Tibial artery (tissue), 4 donors: Measurements from ENCODE around the gene CHRNE.

ENCODE experiments used
- DNase-seq, 2 donors: peaks; one replicate each; pipeline ENCODE4 v3.0.0-alpha.2; 2019
- H3K27ac ChIP-seq, 2 donors: fragments of 200-600 bp; sonication (generic) in 1 of 2; 1 replicate in 1 of 2; 2 replicates in 1 of 2; pipeline ENCODE4 v1.5.1; 2018 to 2019; ENCODE audit warnings: mild to moderate bottlenecking in 1 of 2
- H3K27me3 ChIP-seq, 2 donors: fragments of 200-600 bp; sonication (generic) in 1 of 2; one replicate each; pipeline versions ENCODE4 v1.5.1 to v1.6.0; 2016 to 2019
- H3K36me3 ChIP-seq, 3 donors: fragments of 200-600 bp; sonication (generic) in 2 of 3; one replicate each; pipeline ENCODE4 v1.5.1; 2016 to 2019; ENCODE audit warnings: mild to moderate bottlenecking in 2 of 3
- H3K4me1 ChIP-seq, 4 donors: fragments of 200-600 bp; sonication (generic) in 2 of 4; 1 replicate in 3 of 4; 2 replicates in 1 of 4; pipeline ENCODE4 v1.5.1; 2016 to 2019
- H3K4me3 ChIP-seq, 2 donors: fragments of 200-600 bp; sonication (generic) in 1 of 2; 1 replicate in 1 of 2; 2 replicates in 1 of 2; pipeline ENCODE4 v1.5.1; 2018 to 2019; ENCODE audit warnings: mild to moderate bottlenecking in 2 of 2
- H3K9me3 ChIP-seq, 3 donors: fragments of 200-600 bp; sonication (generic) in 1 of 3; one replicate each; pipeline ENCODE4 v1.5.1; 2016 to 2019
- CTCF ChIP-seq, 2 experiments: fragments of 200-600 bp in 1 of 2; fragments of 450-650 bp in 1 of 2; IDR thresholded peaks; one replicate each; pipeline ENCODE4 v1.5.1; 2017 to 2019; ENCODE audit warnings: antibody characterized with exemption in 2 of 2, mild to moderate bottlenecking in 1 of 2, moderate library complexity in 1 of 2
- intact Hi-C: fragments of 100-400 bp; cut with DNase I; formaldehyde crosslinking; loops from one replicate; pipeline ENCODE4 v1.15.0; 2023; ENCODE audit warnings: low total_unique reads

Gene CHRNE

GRCh38 chr17:4948931-4949320, 46.0 kb upstream of the CHRNE start:
- H3K27ac ChIP-seq, result peak overlapping the region; percentile 95 to 99
- peaks cover 25 to 32% (median 26%) of the 10 kb centered on the region in 3 donors for H3K36me3 ChIP-seq
- H3K4me3 ChIP-seq, result peak overlapping the region; percentile 93 to 100
- no peaks in the 10 kb centered on the region for H3K9me3 ChIP-seq
- no peak for TF ChIP-seq CTCF (IDR thresholded peaks at IDR 0.05)
- no peaks in the 10 kb centered on the region for H3K27me3 ChIP-seq
- H3K4me1 ChIP-seq, result peaks cover 6 to 60% (median 48%) of the 10 kb centered on the region in 4 donors
- peak; percentile 78 to 94 for DNase-seq
- intact Hi-C loops, result loop anchor here (2.0 to 5.0 kb wide), 2 partner anchors 18 to 48 kb away; partner anchors contain the start of genes INCA1, KIF1C and SPAG7

- Histone ChIP-seq H3K4me1 (peaks cover 6 to 60% (median 44%) of the 10 kb centered on the region in 4 donors), H3K27me3 (no peaks in the 10 kb centered on the region), H3K27ac (peak within 1 kb of the TSS; percentile 95 to 99), H3K4me3 (peak within 1 kb of the TSS; percentile 93 to 100), H3K36me3 (peaks cover 28 to 38% (median 31%) of the 10 kb centered on the region in 3 donors), H3K9me3 (no peaks in the 10 kb centered on the region)
- peak in 1 of 2 experiments; percentile 8 for TF ChIP-seq CTCF (IDR thresholded peaks at IDR 0.05)
- DNase-seq, result peak; percentile 95 to 96
- intact Hi-C loops, result loop anchor here (2.0 to 5.0 kb wide), 2 partner anchors 18 to 49 kb away; partner anchors contain the start of genes INCA1, KIF1C and SPAG7
These were observed 45.5 kb upstream of the CHRNE start, which contains the start of gene PFN1 for GRCh38 chr17:4948166-4948930. PFN1 (minus strand) TSS chr17:4948530; CDS start chr17:4948394, 136 bp downstream.

- peak; percentile 45 to 85 for DNase-seq
- Histone ChIP-seq H3K4me3 (peak overlapping the region; percentile 93 to 100), H3K4me1 (peaks cover 6 to 60% (median 43%) of the 10 kb centered on the region in 4 donors), H3K27ac (peak overlapping the region; percentile 95 to 99), H3K9me3 (no peaks in the 10 kb centered on the region), H3K36me3 (peaks cover 36 to 46% (median 38%) of the 10 kb centered on the region in 3 donors), H3K27me3 (no peaks in the 10 kb centered on the region)
- intact Hi-C loops, result loop anchor here (2.0 to 5.0 kb wide), 2 partner anchors 19 to 50 kb away; partner anchors contain the start of genes INCA1, KIF1C and SPAG7
- no peak for TF ChIP-seq CTCF (IDR thresholded peaks at IDR 0.05)
These were observed 44.7 kb upstream of the CHRNE start for GRCh38 chr17:4947411-4948165.

- TF ChIP-seq CTCF (IDR thresholded peaks at IDR 0.05), result no peak
- Histone ChIP-seq H3K9me3 (no peaks in the 10 kb centered on the region), H3K36me3 (peaks cover 42 to 52% (median 44%) of the 10 kb centered on the region in 3 donors), H3K27ac (peak overlapping the region; percentile 95 to 99), H3K4me1 (peaks cover 6 to 58% (median 43%) of the 10 kb centered on the region in 4 donors), H3K4me3 (peak overlapping the region; percentile 93 to 100), H3K27me3 (no peaks in the 10 kb centered on the region)
- intact Hi-C loops, result loop anchor here (5.0 kb wide), 1 partner anchor 50 kb away; the partner anchor contains the start of genes INCA1 and KIF1C
- peak in 1 of 2 donors; percentile 36 for DNase-seq
These were observed 44.1 kb upstream of the CHRNE start for GRCh38 chr17:4947010-4947410.

- peaks cover 6 to 63% (median 48%) of the 10 kb centered on the region in 4 donors for H3K4me1 ChIP-seq
These were observed 43.5 kb upstream of the CHRNE start for GRCh38 chr17:4946312-4946976.

More at GRCh38 chr17:4946312-4946976, 43.5 kb upstream of the CHRNE start:
- no peaks in the 10 kb centered on the region for H3K27me3 ChIP-seq
- intact Hi-C loops, result loop anchor here (5.0 kb wide), 1 partner anchor 51 kb away; the partner anchor contains the start of genes INCA1 and KIF1C
- H3K36me3 ChIP-seq, result peaks cover 43 to 54% (median 45%) of the 10 kb centered on the region in 3 donors
- H3K9me3 ChIP-seq, result no peaks in the 10 kb centered on the region
- DNase-seq, result no peak
- peak overlapping the region; percentile 95 to 99 for H3K27ac ChIP-seq
- H3K4me3 ChIP-seq, result peak overlapping the region; percentile 93 to 100
- no peak for TF ChIP-seq CTCF (IDR thresholded peaks at IDR 0.05)
